ENCODE data around the gene KRTAP13-4. TPM values are rescaled to one million over a fixed set of nuclear protein-coding genes. Genes with fewer than 3 reads are reported as not detected.

The KRTAP13-4 gene
- total and polyA plus RNA-seq, 2 of the 8 experiments (the other 6 are each of a cell fraction or from before 2014, with no cell fraction given) = 1.2 TPM; not detected in 1

DNA sequence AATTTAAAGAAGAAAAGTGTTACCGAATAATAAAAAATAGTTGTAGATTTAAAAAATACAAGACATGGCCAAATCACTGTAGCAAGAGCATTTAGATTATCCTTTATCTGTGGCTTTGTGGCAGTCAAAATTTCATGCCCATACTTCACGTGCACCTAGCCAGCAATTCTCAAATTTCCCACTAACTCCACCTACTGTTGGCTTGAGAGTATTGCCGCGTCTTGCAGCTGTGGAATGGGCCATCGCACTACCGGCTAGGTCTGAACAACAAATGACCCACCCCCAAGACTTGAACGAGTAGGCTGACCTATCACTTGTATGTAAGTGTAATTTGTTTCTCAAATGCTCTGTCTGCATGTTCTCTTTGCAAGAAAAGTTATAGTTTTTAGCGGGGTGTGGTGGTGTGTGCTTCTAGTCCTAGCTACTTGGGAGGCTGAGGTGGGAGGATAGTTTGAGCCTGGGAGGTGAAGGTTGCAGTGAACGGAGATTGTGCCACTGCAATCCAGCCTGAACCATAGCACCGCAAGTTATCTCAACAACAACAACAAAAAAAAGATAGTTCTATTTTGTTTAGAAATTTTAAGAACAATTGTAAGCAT lies 4.1 kb downstream of the KRTAP13-4 start:
- WGBS, 2 experiments (ENCODE audit: extremely low coverage in 1 of 2, insufficient coverage in 1 of 2, insufficient read length in 1 of 2, insufficient replicate concordance in 2 of 2, low coverage in 1 of 2, low lambda C conversion rate in 2 of 2, missing lambda C conversion rate in 1 of 2) = 47% methylated on average over 10 of the region's 10 CpGs; no CpG with 5 or more reads in 1 of the 2 experiments
- Histone ChIP-seq H2BK120ac (replicated peaks; ENCODE audit: low read depth, low read length) (no peak overlapping the region), H3K56ac (replicated peaks; ENCODE audit: insufficient read length, low read depth, low read length) (no peak overlapping the region), H3K23ac (ENCODE audit: insufficient read length) (no peak overlapping the region), H3K4me1 (replicated peaks in 1 of 4; ENCODE audit: control insufficient read depth in 3 of 4, insufficient read depth in 4 of 4, low read length in 3 of 4) (peaks cover 0 to 4% (median 0%) of the 10 kb centered on the region in 4 experiments; a peak in 1 of 7 replicates), H2AK5ac (ENCODE audit: low read depth, low read length) (no peak overlapping the region), H3K4ac (replicated peaks; ENCODE audit: insufficient read length, low read depth, low read length) (no peak overlapping the region), H2BK15ac (ENCODE audit: low read length) (no peak overlapping the region), H2BK12ac (ENCODE audit: low read depth, low read length) (no peak overlapping the region), H2AFZ (ENCODE audit: low read length) (no peak overlapping the region), H3K9me3 (ENCODE audit: insufficient read depth in 2 of 2, low read depth in 1 of 2, low read length in 1 of 2) (no peaks in the 10 kb centered on the region), H2BK20ac (ENCODE audit: low read length) (no peak overlapping the region), H3K36me3 (ENCODE audit: control insufficient read depth in 2 of 4, insufficient read depth in 4 of 4, low read length in 3 of 4) (no peaks in the 10 kb centered on the region), H4K20me1 (replicated peaks in 1 of 2; ENCODE audit: control insufficient read depth in 1 of 2, insufficient read depth in 2 of 2, low read length in 2 of 2) (no peaks in the 10 kb centered on the region), H4K8ac (ENCODE audit: extremely low read depth, insufficient read depth, low read length) (no peak overlapping the region), H3K79me1 (ENCODE audit: low read depth, low read length) (no peaks in the 10 kb centered on the region), H3K14ac (ENCODE audit: insufficient read length) (no peak overlapping the region), H4K5ac (ENCODE audit: insufficient read length, low read depth, low read length) (no peak overlapping the region), H4K91ac (replicated peaks; ENCODE audit: insufficient read length, low read length) (no peak overlapping the region), H3K9ac (replicated peaks in 1 of 4; ENCODE audit: extremely low read depth in 1 of 4, low read depth in 3 of 4, low read length in 3 of 4) (no peak overlapping the region), H3K4me3 (ENCODE audit: extremely low read depth in 1 of 4, insufficient read depth in 2 of 4, low read depth in 3 of 4, low read length in 4 of 4) (no peak overlapping the region), H3K4me2 (ENCODE audit: insufficient read depth in 1 of 2, low read depth in 2 of 2, low read length in 2 of 2) (no peak overlapping the region), H3K23me2 (ENCODE audit: low read depth, low read length) (no peaks in the 10 kb centered on the region), H3K18ac (ENCODE audit: extremely low read depth, low read length) (no peak overlapping the region), H3K27me3 (replicated peaks in 1 of 4; ENCODE audit: control insufficient read depth in 3 of 4, extremely low read depth in 1 of 4, insufficient read depth in 3 of 4, low read length in 3 of 4) (no peaks in the 10 kb centered on the region), H2BK5ac (ENCODE audit: low read depth, low read length) (no peak overlapping the region), H3K27ac (ENCODE audit: low read depth, low read length) (no peak overlapping the region), H3K79me2 (ENCODE audit: control insufficient read depth in 1 of 2, insufficient read depth in 2 of 2, low read length in 2 of 2) (no peaks in the 10 kb centered on the region)
- DNase-seq (ENCODE audit: low read depth in 1 of 2, low spot score in 2 of 2) (peak; percentile 50 to 61), FAIRE-seq (peak; percentile 66)
- TF ChIP-seq MAFK (IDR thresholded peaks at IDR 0.05; ENCODE audit: low read depth, low read length) = no peak
- no peak for TF ChIP-seq SIRT6 (IDR thresholded peaks at IDR 0.05; ENCODE audit: low read length)
- no peak for TF ChIP-seq CREB1 (IDR thresholded peaks at IDR 0.05)
- peak; percentile 64 to 74 for TF ChIP-seq RAD21 (IDR thresholded peaks at IDR 0.05 in 1 of 2, conservative IDR thresholded peaks at IDR 0.05 in 1 of 2; ENCODE audit: low read depth in 2 of 2, low read length in 2 of 2)
- peak; percentile 52; the same call in 1 of the 2 replicates for TF ChIP-seq JUND (IDR thresholded peaks at IDR 0.05; ENCODE audit: low read length)
- TF ChIP-seq, protein P1, sequence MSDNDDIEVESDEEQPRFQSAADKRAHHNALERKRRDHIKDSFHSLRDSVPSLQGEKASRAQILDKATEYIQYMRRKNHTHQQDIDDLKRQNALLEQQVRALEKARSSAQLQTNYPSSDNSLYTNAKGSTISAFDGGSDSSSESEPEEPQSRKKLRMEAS (IDR thresholded peaks at IDR 0.05) = peak; percentile 52; the same call in 1 of the 2 replicates
- no peak for TF ChIP-seq NRF1 (IDR thresholded peaks at IDR 0.05; ENCODE audit: low read depth, low read length)
- TF ChIP-seq, protein P2, sequence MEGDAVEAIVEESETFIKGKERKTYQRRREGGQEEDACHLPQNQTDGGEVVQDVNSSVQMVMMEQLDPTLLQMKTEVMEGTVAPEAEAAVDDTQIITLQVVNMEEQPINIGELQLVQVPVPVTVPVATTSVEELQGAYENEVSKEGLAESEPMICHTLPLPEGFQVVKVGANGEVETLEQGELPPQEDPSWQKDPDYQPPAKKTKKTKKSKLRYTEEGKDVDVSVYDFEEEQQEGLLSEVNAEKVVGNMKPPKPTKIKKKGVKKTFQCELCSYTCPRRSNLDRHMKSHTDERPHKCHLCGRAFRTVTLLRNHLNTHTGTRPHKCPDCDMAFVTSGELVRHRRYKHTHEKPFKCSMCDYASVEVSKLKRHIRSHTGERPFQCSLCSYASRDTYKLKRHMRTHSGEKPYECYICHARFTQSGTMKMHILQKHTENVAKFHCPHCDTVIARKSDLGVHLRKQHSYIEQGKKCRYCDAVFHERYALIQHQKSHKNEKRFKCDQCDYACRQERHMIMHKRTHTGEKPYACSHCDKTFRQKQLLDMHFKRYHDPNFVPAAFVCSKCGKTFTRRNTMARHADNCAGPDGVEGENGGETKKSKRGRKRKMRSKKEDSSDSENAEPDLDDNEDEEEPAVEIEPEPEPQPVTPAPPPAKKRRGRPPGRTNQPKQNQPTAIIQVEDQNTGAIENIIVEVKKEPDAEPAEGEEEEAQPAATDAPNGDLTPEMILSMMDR (IDR thresholded peaks at IDR 0.05; ENCODE audit: control extremely low read depth in 1 of 3, insufficient read depth in 1 of 3, low read depth in 1 of 3, low read length in 3 of 3) = peak; percentile 68 to 77 (median 70)
- ChIA-PET POLR2A (ENCODE audit: partially characterized antibody) (interaction anchor here (1.1 kb wide), 1 partner anchor 16 kb away, joined by 3 read pairs; no protein-coding TSS in a partner anchor), CTCF (ENCODE audit: partially characterized antibody) (interaction anchor here (0.6 to 2.4 kb wide), 22 partner anchors 10 to 1113 kb away, joined by 3 to 20 read pairs (median 3); partner anchors contain the start of gene KRTAP23-1)

Data from H1 (cell line).